Measurements from ENCODE around the gene CDCA5.
A peak's percentile ranks its signal among the peaks of the same experiment; 100 is the strongest.

The CDCA5 gene

DNA sequence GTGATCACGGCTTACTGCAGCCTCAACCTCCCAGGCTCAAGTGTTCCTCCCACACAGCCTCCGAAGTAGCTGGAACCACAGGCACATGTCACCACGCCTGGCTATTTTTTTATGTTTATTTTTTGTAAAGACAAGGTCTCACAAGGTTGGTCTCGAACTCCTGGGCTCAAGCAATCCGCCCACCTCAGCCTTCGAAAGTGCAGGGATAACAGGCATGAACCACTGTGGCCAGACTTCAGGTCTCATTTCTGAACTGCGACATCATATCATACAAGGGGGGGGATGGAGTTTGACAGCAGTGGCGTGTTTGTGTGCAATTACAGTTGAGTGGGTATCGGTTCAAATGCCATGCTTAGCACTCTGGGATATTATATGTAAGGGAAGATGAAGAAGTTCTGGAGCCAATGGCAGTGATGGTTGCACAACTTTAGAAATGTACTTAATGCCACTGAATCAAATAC, 32.4 kb downstream of the CDCA5 start:
- Histone ChIP-seq H3K27me3 (ENCODE audit: insufficient read depth, low read length, poor library complexity, severe bottlenecking) (no peaks in the 10 kb centered on the region), H3K36me3 (ENCODE audit: insufficient read depth, low read length) (no peaks in the 10 kb centered on the region), H3K4me2 (ENCODE audit: low read depth, low read length, poor library complexity, severe bottlenecking) (no peak overlapping the region), H3F3A (ENCODE audit: low read depth) (no peaks in the 10 kb centered on the region), H3K79me2 (ENCODE audit: insufficient read depth, low read length) (no peaks in the 10 kb centered on the region), H3K9me3 (ENCODE audit: insufficient read depth, low read depth, low read length) (no peaks in the 10 kb centered on the region), H3K9ac (ENCODE audit: low read depth, low read length, poor library complexity, severe bottlenecking) (no peak overlapping the region), H3K4me3 (ENCODE audit: low read length, poor library complexity, severe bottlenecking) (no peak overlapping the region), H4K20me1 (ENCODE audit: insufficient read depth, low read length, poor library complexity, severe bottlenecking) (no peaks in the 10 kb centered on the region), H3K4me1 (ENCODE audit: insufficient read depth, low read length, poor library complexity, severe bottlenecking) (peaks cover 5% of the 10 kb centered on the region), H3K9me2 (replicated peaks; ENCODE audit: low read depth, low read length) (no peaks in the 10 kb centered on the region), H2AFZ (ENCODE audit: low read length) (no peak overlapping the region)
- TF ChIP-seq CTCF (conservative IDR thresholded peaks at IDR 0.05; ENCODE audit: low read length) (no peak), EZH2phosphoT487 (IDR thresholded peaks at IDR 0.05; ENCODE audit: borderline replicate concordance) (no peak)

DNA sequence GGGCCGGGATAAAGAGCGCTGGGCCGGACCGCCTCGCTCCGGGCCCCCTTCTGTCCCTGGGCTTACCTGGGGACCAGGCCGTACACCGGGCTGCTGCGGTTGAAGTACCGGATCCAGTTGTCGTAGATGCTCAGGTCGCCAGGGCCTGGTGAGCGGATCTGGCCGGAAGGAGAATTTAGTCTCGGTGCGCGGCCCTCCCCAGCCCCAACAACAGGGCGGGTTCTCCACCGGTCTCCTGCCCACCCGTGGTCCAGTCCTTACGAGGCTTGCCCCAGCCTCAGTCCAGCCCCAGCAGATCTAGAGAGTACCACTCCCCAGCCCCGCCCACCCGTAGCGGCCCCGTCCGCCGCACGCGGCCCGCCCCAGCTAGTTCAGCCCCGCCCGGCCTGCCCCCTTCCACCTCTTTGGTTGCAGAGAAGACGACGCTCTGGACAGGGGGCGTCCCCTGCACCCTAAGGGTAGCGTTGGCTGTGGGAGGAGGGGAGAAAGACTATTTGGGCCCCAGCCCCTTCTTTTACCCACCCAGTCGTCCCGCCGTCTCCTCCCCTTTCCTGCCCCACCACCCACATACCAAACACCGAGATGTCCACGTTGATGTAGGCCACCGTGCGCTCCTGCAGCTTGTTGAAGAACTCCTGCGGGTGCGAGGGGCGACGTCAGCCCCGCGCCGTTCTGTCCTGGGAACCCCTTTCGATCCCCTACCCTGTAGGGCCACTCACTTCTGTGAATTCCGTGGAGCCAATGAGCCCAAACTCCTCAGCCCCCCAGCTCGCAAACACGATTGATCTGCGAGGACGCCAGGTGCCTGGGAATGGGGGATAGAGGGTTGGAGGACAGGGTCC, 36.0 kb downstream of the CDCA5 start:
- TF ChIP-seq CTCF (conservative IDR thresholded peaks at IDR 0.05; ENCODE audit: low read length), result no peak
- TF ChIP-seq EZH2phosphoT487 (IDR thresholded peaks at IDR 0.05; ENCODE audit: borderline replicate concordance), result no peak
- Histone ChIP-seq H3K9ac (ENCODE audit: low read depth, low read length, poor library complexity, severe bottlenecking) (no peak overlapping the region), H3F3A (ENCODE audit: low read depth) (no peaks in the 10 kb centered on the region), H3K27me3 (ENCODE audit: insufficient read depth, low read length, poor library complexity, severe bottlenecking) (no peaks in the 10 kb centered on the region), H3K9me3 (ENCODE audit: insufficient read depth, low read depth, low read length) (no peaks in the 10 kb centered on the region), H3K4me1 (ENCODE audit: insufficient read depth, low read length, poor library complexity, severe bottlenecking) (peaks cover 16% of the 10 kb centered on the region), H3K4me2 (ENCODE audit: low read depth, low read length, poor library complexity, severe bottlenecking) (no peak overlapping the region), H3K4me3 (ENCODE audit: low read length, poor library complexity, severe bottlenecking) (no peak overlapping the region), H3K36me3 (ENCODE audit: insufficient read depth, low read length) (no peaks in the 10 kb centered on the region), H3K79me2 (ENCODE audit: insufficient read depth, low read length) (peaks cover 23% of the 10 kb centered on the region), H3K9me2 (replicated peaks; ENCODE audit: low read depth, low read length) (no peaks in the 10 kb centered on the region), H4K20me1 (ENCODE audit: insufficient read depth, low read length, poor library complexity, severe bottlenecking) (peaks cover 13% of the 10 kb centered on the region), H2AFZ (ENCODE audit: low read length) (no peak overlapping the region)

DNA sequence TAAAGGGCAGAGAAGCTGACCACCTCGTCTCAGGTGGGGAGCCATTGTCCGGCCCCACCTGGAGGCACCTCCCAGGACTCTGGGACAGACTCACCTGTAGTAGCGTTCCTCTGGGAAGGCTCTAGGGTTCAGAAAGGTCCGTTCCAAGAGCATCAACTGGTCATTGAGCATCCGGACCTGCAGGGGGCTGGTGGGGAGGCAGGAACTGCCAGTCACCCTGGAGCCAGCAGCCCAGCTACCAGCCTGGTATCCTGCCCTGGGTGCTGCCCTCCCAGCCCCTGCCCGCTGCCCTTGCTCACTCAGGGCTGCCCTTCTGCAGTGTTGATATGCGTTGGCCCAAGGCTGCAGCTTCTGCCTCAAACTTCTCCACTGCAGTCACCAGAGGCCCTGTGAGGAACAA, 38.1 kb downstream of the CDCA5 start:
- H3K4me3 ChIP-seq (ENCODE audit: low read length, poor library complexity, severe bottlenecking), result no peak overlapping the region
- no peaks in the 10 kb centered on the region for H3K27me3 ChIP-seq (ENCODE audit: insufficient read depth, low read length, poor library complexity, severe bottlenecking)
- H3K36me3 ChIP-seq (ENCODE audit: insufficient read depth, low read length), result no peaks in the 10 kb centered on the region
- H3K9me2 ChIP-seq (replicated peaks; ENCODE audit: low read depth, low read length), result no peaks in the 10 kb centered on the region
- no peaks in the 10 kb centered on the region for H3K9me3 ChIP-seq (ENCODE audit: insufficient read depth, low read depth, low read length)
- no peak overlapping the region for H2AFZ ChIP-seq (ENCODE audit: low read length)
- peaks cover 39% of the 10 kb centered on the region for H3K79me2 ChIP-seq (ENCODE audit: insufficient read depth, low read length)
- H3F3A ChIP-seq (ENCODE audit: low read depth), result no peaks in the 10 kb centered on the region
- H3K4me1 ChIP-seq (ENCODE audit: insufficient read depth, low read length, poor library complexity, severe bottlenecking), result peaks cover 22% of the 10 kb centered on the region
- no peak overlapping the region for H3K9ac ChIP-seq (ENCODE audit: low read depth, low read length, poor library complexity, severe bottlenecking)
- peaks cover 14% of the 10 kb centered on the region for H4K20me1 ChIP-seq (ENCODE audit: insufficient read depth, low read length, poor library complexity, severe bottlenecking)
- TF ChIP-seq CTCF (conservative IDR thresholded peaks at IDR 0.05; ENCODE audit: low read length), result no peak
- TF ChIP-seq EZH2phosphoT487 (IDR thresholded peaks at IDR 0.05; ENCODE audit: borderline replicate concordance), result no peak
- peak overlapping the region; percentile 16 for H3K4me2 ChIP-seq (ENCODE audit: low read depth, low read length, poor library complexity, severe bottlenecking)

Data from Loucy (cell line).